ENCODE results near the gene FBLN1. TPM values are rescaled to one million over a fixed set of nuclear protein-coding genes. Genes with fewer than 3 reads are reported as not detected.
A peak's percentile ranks its signal among the peaks of the same experiment; 100 is the strongest.

FBLN1 gene
- total and polyA plus RNA-seq, 2 of the 13 experiments (the other 11 are each of a cell fraction or from before 2014, with no cell fraction given) = 37.3 to 103 TPM

- no peaks in the 10 kb centered on the region for H4K20me1 ChIP-seq (ENCODE audit: insufficient read depth, low read length)
- H3K9me3 ChIP-seq (ENCODE audit: low read length) = no peaks in the 10 kb centered on the region; the same call in 1 of the 2 replicates
- peaks cover 58% of the 10 kb centered on the region for H3K4me1 ChIP-seq (ENCODE audit: insufficient read depth, low read length)
- ChIA-PET POLR2A (interaction anchor here (1.1 to 2.0 kb wide), 4 partner anchors 10 to 19 kb away, joined by 3 to 6 read pairs (median 4); no protein-coding TSS in a partner anchor), CTCF (ENCODE audit: low intra/inter-chr PET ratio, low total read pairs) (no interaction called here)
- intact Hi-C loops (cut with micrococcal nuclease; ENCODE audit: unreplicated experiment) = loop anchor here (5.0 kb wide), 1 partner anchor 41 kb away; no protein-coding TSS in a partner anchor
- peak overlapping the region; percentile 73 for H3K4me2 ChIP-seq (ENCODE audit: low read depth, low read length)
- H2AFZ ChIP-seq (ENCODE audit: low read length) = no peak overlapping the region
- ATAC-seq (no peak; the same call in 2 of the 3 replicates), DNase-seq (ENCODE audit: low spot score) (no peak), FAIRE-seq (no peak)
- 0 out of 2 replicates have a peak, but pooled peaks have one; percentile 6 for TF ChIP-seq ZFY (CRISPR knock-in tag; IDR thresholded peaks at IDR 0.05)
- TF ChIP-seq ZNF501 (CRISPR knock-in tag; IDR thresholded peaks at IDR 0.05) = 0 out of 2 replicates have a peak, but pooled peaks have one; percentile 7
- no peak for TF ChIP-seq ZNF33A (CRISPR knock-in tag; IDR thresholded peaks at IDR 0.05; ENCODE audit: borderline replicate concordance)
- TF ChIP-seq HOXA9 (CRISPR knock-in tag; IDR thresholded peaks at IDR 0.05; ENCODE audit: borderline replicate concordance) = 0 out of 2 replicates have a peak, but pooled peaks have one; percentile 35
- no peak for TF ChIP-seq ZNF576 (CRISPR knock-in tag; IDR thresholded peaks at IDR 0.05)
- no peak for TF ChIP-seq SOX13 (IDR thresholded peaks at IDR 0.05)
- peak in 1 of 2 experiments; percentile 71; a peak in 2 of 4 replicates for TF ChIP-seq SOX13 (CRISPR knock-in tag; conservative IDR thresholded peaks at IDR 0.05 in 1 of 2, IDR thresholded peaks at IDR 0.05 in 1 of 2)
- peak overlapping the region; percentile 42 for H3K9ac ChIP-seq (ENCODE audit: insufficient read depth, low read depth, low read length)
- peak overlapping the region; percentile 14 to 45 (median 44); a peak in 5 of 6 replicates for H3K4me3 ChIP-seq (replicated peaks in 1 of 3; ENCODE audit: insufficient read depth in 1 of 3, low read depth in 2 of 3, low read length in 3 of 3)
- H3K36me3 ChIP-seq (replicated peaks in 1 of 2; ENCODE audit: control insufficient read depth in 1 of 2, insufficient read depth in 2 of 2, low read length in 2 of 2) = no peaks in the 10 kb centered on the region
- peak overlapping the region; percentile 68 for H3K27ac ChIP-seq (ENCODE audit: extremely low read length, insufficient read depth, low read length)
- WGBS (ENCODE audit: low lambda C conversion rate) = 5% methylated on average over 2 of the region's 2 CpGs
- H3K27me3 ChIP-seq (ENCODE audit: control insufficient read depth in 1 of 2, insufficient read depth in 2 of 2, low read length in 2 of 2) = no peaks in the 10 kb centered on the region
- BruUV-seq (replicated peaks) = no TSS peak
- H3K79me2 ChIP-seq (ENCODE audit: insufficient read depth, low read length) = no peaks in the 10 kb centered on the region
- in situ Hi-C loops (cut with HindIII; ENCODE audit: extremely low pct_ligation_motif_present, low pct_unique_long_range_greater_than_20kb) = no loop called here
These were observed 19.4 kb upstream of the FBLN1 start for GRCh38 chr22:45483319-45483718.

All from HepG2 (cell line).